HUES48 (cell line): ENCODE measurements around the gene TM9SF1.
A peak's percentile ranks its signal among the peaks of the same experiment; 100 is the strongest.

ENCODE experiments used
- H3K27ac ChIP-seq: one replicate; pipeline ENCODE4 v1.7.0; 2013; ENCODE audit warnings: low read depth, low read length, inconsistent platforms
- H3K27me3 ChIP-seq: 2 replicates; pipeline ENCODE4 v1.6.1; 2013; ENCODE audit warnings: mild to moderate bottlenecking, low read length; ENCODE audit not compliant: control insufficient read depth, insufficient read depth
- H3K36me3 ChIP-seq: 2 replicates; pipeline ENCODE4 v1.6.1; 2013; ENCODE audit warnings: low read length; ENCODE audit not compliant: control insufficient read depth, insufficient read depth
- H3K4me1 ChIP-seq: 2 replicates; pipeline ENCODE4 v1.6.1; 2013; ENCODE audit warnings: mild to moderate bottlenecking, low read length; ENCODE audit not compliant: control insufficient read depth, insufficient read depth
- H3K4me3 ChIP-seq: 2 replicates; pipeline ENCODE4 v1.5.1; 2013; ENCODE audit warnings: mild to moderate bottlenecking, low read depth, low read length
- H3K9ac ChIP-seq: 2 replicates; pipeline ENCODE4 v1.6.1; 2013; ENCODE audit warnings: mild to moderate bottlenecking, low read depth, low read length, moderate library complexity
- H3K9me3 ChIP-seq: 2 replicates; pipeline ENCODE4 v1.6.1; 2013; ENCODE audit warnings: low read length; ENCODE audit not compliant: control insufficient read depth, insufficient read depth

The TM9SF1 gene

GRCh38 chr14:24192933-24193332, 2.3 kb downstream of the TM9SF1 start:
- peaks cover 12% of the 10 kb centered on the region for H3K4me1 ChIP-seq
- H3K27ac ChIP-seq: no peak overlapping the region
- H3K9me3 ChIP-seq: no peaks in the 10 kb centered on the region
- H3K27me3 ChIP-seq: no peaks in the 10 kb centered on the region
- H3K9ac ChIP-seq: no peak overlapping the region
- H3K36me3 ChIP-seq: peaks cover 20% of the 10 kb centered on the region
- no peak overlapping the region for H3K4me3 ChIP-seq

GRCh38 chr14:24190416-24190815, 4.8 kb downstream of the TM9SF1 start:
- H3K27ac ChIP-seq: no peak overlapping the region
- no peaks in the 10 kb centered on the region for H3K9me3 ChIP-seq
- no peaks in the 10 kb centered on the region for H3K27me3 ChIP-seq
- peaks cover 10% of the 10 kb centered on the region for H3K4me1 ChIP-seq
- peaks cover 42% of the 10 kb centered on the region for H3K36me3 ChIP-seq
- H3K9ac ChIP-seq: no peak overlapping the region
- no peak overlapping the region for H3K4me3 ChIP-seq

GRCh38 chr14:24189460-24189859, 5.8 kb downstream of the TM9SF1 start:
- peak overlapping the region; percentile 44; the same call in 1 of the 2 replicates for H3K4me3 ChIP-seq
- H3K27ac ChIP-seq: no peak overlapping the region
- peaks cover 5% of the 10 kb centered on the region for H3K4me1 ChIP-seq
- no peaks in the 10 kb centered on the region for H3K27me3 ChIP-seq
- peaks cover 52% of the 10 kb centered on the region for H3K36me3 ChIP-seq
- H3K9ac ChIP-seq: no peak overlapping the region
- H3K9me3 ChIP-seq: no peaks in the 10 kb centered on the region

- H3K4me3 ChIP-seq: peak overlapping the region; percentile 44
- peaks cover 3% of the 10 kb centered on the region for H3K4me1 ChIP-seq
- H3K9me3 ChIP-seq: no peaks in the 10 kb centered on the region
- peaks cover 56% of the 10 kb centered on the region for H3K36me3 ChIP-seq
- peak overlapping the region; percentile 43 for H3K27ac ChIP-seq
- H3K27me3 ChIP-seq: no peaks in the 10 kb centered on the region
- no peak overlapping the region for H3K9ac ChIP-seq
Measured at GRCh38 chr14:24189059-24189375, 6.2 kb downstream of the TM9SF1 start.

- Histone ChIP-seq H3K36me3 (peaks cover 61% of the 10 kb centered on the region), H3K9me3 (no peaks in the 10 kb centered on the region), H3K27me3 (no peaks in the 10 kb centered on the region), H3K4me3 (peak within 1 kb of the TSS; percentile 89), H3K27ac (peak within 1 kb of the TSS; percentile 86), H3K9ac (peak within 1 kb of the TSS; percentile 70), H3K4me1 (peaks cover 3% of the 10 kb centered on the region)
Measured at GRCh38 chr14:24188251-24189058, 6.8 kb downstream of the TM9SF1 start, which contains the start of gene IPO4. Gene IPO4, minus strand, starts transcription at chr14:24188816. Its CDS starts 29 bp downstream, at chr14:24188787.

- peaks cover 3% of the 10 kb centered on the region for H3K4me1 ChIP-seq
- no peaks in the 10 kb centered on the region for H3K27me3 ChIP-seq
- H3K9me3 ChIP-seq: no peaks in the 10 kb centered on the region
- H3K4me3 ChIP-seq: peak overlapping the region; percentile 89
- peaks cover 64% of the 10 kb centered on the region for H3K36me3 ChIP-seq
- H3K27ac ChIP-seq: no peak overlapping the region
- H3K9ac ChIP-seq: no peak overlapping the region
Measured at GRCh38 chr14:24187539-24187915, 7.7 kb downstream of the TM9SF1 start.

GRCh38 chr14:24186831-24187538, 8.3 kb downstream of the TM9SF1 start:
- Histone ChIP-seq H3K36me3 (peaks cover 64% of the 10 kb centered on the region), H3K27me3 (no peaks in the 10 kb centered on the region), H3K4me1 (peaks cover 3% of the 10 kb centered on the region), H3K4me3 (no peak overlapping the region), H3K9me3 (no peaks in the 10 kb centered on the region), H3K9ac (no peak overlapping the region), H3K27ac (no peak overlapping the region)

GRCh38 chr14:24185741-24186140, 9.5 kb downstream of the TM9SF1 start:
- Histone ChIP-seq H3K9me3 (no peaks in the 10 kb centered on the region), H3K36me3 (peaks cover 68% of the 10 kb centered on the region), H3K4me3 (no peak overlapping the region), H3K9ac (no peak overlapping the region), H3K27ac (no peak overlapping the region), H3K27me3 (no peaks in the 10 kb centered on the region), H3K4me1 (peaks cover 3% of the 10 kb centered on the region)

- no peak overlapping the region for H3K9ac ChIP-seq
- no peaks in the 10 kb centered on the region for H3K9me3 ChIP-seq
- H3K27me3 ChIP-seq: no peaks in the 10 kb centered on the region
- peaks cover 3% of the 10 kb centered on the region for H3K4me1 ChIP-seq
- peaks cover 75% of the 10 kb centered on the region for H3K36me3 ChIP-seq
- H3K27ac ChIP-seq: no peak overlapping the region
- H3K4me3 ChIP-seq: no peak overlapping the region
Measured at GRCh38 chr14:24185026-24185425, 10.2 kb downstream of the TM9SF1 start.

- Histone ChIP-seq H3K4me3 (no peak overlapping the region), H3K36me3 (peaks cover 82% of the 10 kb centered on the region), H3K9me3 (no peaks in the 10 kb centered on the region), H3K27ac (no peak overlapping the region), H3K27me3 (no peaks in the 10 kb centered on the region), H3K9ac (no peak overlapping the region), H3K4me1 (peaks cover 3% of the 10 kb centered on the region)
Measured at GRCh38 chr14:24184104-24184970, 10.9 kb downstream of the TM9SF1 start.
